H1 (cell line): ENCODE data around the gene GINS3. TPM values are rescaled to one million over a fixed set of nuclear protein-coding genes. Genes with fewer than 3 reads are reported as not detected.

Experiments
- NANOG ChIP-seq: IDR thresholded peaks from 2 replicates; pipeline ENCODE4 v1.6.1; 2011; ENCODE audit warnings: low read length, low read depth, mild to moderate bottlenecking, inconsistent platforms; ENCODE audit not compliant: insufficient read depth, poor library complexity, severe bottlenecking
- polyA plus RNA-seq, 7 experiments: library from polyadenylated mRNA; depleted of rRNA in 3 of 7; stranded (reverse) in 5 of 7; unstranded in 2 of 7; fragments of >200 nt in 5 of 7; fragments of 200-250 nt in 2 of 7; gene quantifications; 1 replicate in 5 of 7; 2 replicates in 1 of 7; 4 replicates in 1 of 7; pipeline versions ENCODE4 v1.2.1 to v1.2.3, GENCODE V29; 2011 to 2013; ENCODE audit warnings: missing spikeins in 2 of 7, mixed read lengths in 2 of 7
- total RNA-seq: library from RNA; stranded (reverse); fragmentation: NEBNext Ultra II Directional; extraction: Animal tissue kit (Norgen Biotek cat#: 25700); gene quantifications from 2 replicates; pipeline ENCODE4 v1.2.1, GENCODE V29; 2021

GINS3 gene
- total and polyA plus RNA-seq, 2 of the 8 experiments (the other 6 are each of a cell fraction or from before 2014, with no cell fraction given) = 12.9 to 15.4 TPM

DNA sequence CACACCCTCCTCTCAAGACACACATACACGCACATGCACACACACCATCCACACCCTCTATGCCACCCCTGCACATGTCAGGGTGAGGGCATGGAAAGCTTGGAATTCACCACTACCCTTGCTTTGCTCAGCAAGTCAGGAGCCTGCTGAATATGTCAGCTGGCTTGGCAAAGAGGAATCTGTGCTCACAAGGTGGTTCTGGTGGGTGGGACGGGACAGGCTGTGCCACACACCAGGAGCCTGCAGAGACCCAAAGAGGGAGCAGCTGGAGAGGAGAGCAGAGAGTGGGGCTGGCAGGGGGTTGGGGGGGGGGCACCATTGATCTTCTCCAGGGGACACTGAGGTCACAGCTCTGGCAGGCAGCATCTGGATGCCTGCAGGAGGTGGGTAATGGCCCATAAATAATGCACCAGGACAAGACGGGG, 59.0 kb downstream of the GINS3 start (continued):
- TF ChIP-seq NANOG = no peak
- TF ChIP-seq, all 59 proteins: peak for 0
